ENCODE measurements around the gene IFITM2.

DNA sequence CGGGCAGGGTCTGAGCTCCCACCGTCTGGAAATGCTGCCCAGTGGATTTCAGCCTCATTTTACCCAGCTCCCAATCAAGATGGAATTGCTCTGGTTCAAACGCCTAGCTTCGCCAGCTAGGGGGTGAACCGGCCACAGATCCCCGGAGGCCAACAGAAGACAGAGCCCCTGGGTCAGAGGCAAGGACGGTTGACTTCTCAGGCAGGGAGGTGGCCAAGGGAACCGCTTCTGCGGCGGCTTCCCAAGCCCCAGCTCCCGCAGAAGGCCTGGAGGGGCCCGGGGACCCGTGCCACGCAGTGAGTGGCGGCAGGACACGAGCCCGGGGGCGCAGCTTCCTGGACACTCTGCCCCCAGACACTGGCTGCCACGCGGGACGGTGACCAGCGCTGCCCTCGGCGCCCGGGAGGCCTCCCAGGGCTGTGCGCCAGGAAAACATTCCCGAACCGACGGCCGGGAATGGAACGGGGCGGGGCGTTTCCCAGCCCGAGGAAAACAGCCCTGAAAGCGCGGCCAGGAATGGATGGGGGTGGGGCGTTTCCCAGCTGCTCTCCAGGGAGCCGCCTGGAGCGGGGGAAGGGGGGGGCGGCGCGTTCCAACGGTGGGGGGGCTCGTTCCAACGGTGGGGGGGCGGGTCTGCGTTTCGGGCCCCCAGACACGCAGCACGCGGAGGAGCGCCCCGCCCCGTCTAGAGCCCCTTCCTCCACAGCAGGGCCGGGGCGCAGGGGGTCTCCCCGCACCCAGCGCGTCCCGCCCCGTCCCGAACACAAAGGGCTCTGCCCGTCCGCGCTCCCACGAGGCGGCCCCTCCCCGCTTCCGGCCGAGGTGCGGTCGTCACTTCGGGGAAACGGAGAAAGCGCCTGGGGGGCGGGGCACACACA, 48.2 kb downstream of the IFITM2 start:
- TF ChIP-seq FOXM1 (IDR thresholded peaks at IDR 0.05; ENCODE audit: borderline replicate concordance) (no peak), NFRKB (IDR thresholded peaks at IDR 0.05) (no peak), FOXA1 (IDR thresholded peaks at IDR 0.05) (no peak), ELF4 (IDR thresholded peaks at IDR 0.05) (no peak), TARDBP (IDR thresholded peaks at IDR 0.05) (no peak)

Measured in HEK293T (cell line).